AG08396 (cell line): ENCODE results near the gene DTD1.

Experiments used
- DNase-seq: peaks from one replicate; pipeline ENCODE4 v3.0.0; 2012; ENCODE audit warnings: low spot score, mixed read lengths

Gene DTD1

DNA sequence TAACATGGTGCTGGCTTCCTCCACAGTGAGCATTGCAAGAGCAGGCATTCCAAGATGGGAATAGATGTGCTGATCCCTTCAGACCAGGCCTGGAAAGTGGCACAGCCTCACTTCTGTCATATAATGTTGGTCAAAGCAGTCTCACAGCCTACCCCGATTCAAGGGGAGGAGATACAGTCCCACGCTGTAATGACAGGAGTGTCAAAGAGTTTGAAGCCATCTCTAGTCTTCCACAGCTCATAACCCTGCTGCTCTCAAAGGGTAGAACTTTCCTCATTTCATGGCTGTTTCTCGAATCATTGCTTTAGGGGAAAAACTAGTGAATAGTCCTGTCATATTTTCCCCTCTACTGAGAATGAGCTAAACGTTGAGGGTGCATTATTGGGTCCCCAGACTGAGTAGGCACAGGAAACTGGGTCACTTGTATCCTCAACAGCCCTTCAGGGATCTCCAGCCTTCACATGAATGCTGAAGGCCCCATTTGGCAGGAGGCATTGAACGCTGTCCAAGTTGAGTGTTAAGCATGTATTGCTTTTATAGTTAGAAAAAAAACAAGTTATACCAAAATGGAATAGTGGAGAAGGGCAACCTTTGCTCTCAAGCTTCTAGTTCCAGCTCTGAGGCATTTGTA is 27.3 kb downstream of the DTD1 start:
- DNase-seq: no peak

DNA sequence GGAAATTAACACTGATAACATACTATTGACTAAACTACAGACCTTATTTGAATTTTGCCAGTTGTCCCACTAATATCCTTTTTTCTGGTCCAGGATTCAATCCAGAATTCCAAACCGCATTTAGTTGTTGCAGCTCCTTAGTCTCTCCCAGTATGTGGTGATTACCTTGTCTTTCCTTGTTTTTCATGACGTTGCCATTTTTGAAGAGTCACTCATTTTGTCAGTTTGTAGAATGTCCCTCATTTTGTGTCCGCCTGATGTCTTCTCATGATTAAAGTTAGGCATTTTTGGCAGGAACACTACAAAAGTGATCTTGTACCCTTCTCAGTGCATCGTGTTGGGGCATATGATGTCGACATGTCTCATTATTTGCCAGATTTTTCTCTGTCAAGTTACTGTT is 33.1 kb downstream of the DTD1 start:
- DNase-seq: no peak

DNA sequence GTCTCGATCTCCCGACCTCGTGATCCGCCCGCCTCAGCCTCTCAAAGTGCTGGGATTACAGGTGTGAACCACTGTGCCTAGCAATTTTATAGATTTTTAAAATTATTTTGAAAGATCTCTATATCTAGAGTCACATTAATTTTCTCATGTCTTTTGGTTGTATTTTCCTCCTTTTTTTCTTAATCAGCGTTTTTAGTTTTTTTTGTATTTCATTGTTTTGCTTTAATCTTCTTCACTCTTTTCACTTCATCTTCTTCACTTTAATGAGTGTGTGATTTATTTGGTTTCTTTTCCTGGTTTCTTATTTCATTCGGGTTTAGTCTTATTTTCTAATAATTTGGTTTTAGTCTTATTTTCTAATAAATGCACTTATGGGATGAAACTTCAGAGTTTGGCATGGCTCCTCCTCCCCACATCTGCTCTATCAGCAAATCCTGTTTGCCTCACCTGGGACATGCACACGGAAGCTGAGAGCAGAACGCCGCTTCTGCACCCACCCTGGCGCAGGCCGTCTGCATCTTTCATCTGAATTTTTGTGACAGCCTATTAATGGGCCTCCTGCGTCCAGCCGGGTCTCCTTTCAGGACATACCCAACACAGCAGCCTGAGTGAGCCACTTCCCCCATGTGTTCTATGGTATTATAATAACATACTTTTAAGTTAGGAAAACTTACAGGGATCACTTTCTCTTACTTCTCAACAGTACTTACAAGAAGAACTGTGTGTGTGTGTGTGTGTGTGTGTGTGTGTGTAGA is 35.5 kb downstream of the DTD1 start:
- no peak for DNase-seq

DNA sequence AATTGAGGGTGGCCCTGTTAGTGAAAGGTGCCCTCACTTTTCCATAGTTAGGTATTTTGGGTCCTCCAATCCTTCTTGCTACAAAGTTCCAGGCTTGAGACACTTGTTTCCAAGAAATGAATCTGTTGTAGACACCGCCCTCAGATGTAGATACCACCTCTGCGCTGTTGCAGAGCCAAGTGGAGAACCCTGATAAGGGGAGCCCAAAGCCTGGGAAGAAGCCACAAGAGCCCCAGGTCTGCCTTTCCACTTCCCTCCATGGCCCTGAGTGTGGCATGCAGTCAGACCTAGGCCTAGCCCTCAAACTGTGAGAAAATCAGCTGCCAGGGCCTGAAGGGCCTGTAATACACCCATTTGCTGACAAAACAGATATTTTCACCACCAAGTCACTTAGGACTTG is 37.1 kb downstream of the DTD1 start:
- no peak for DNase-seq

DNA sequence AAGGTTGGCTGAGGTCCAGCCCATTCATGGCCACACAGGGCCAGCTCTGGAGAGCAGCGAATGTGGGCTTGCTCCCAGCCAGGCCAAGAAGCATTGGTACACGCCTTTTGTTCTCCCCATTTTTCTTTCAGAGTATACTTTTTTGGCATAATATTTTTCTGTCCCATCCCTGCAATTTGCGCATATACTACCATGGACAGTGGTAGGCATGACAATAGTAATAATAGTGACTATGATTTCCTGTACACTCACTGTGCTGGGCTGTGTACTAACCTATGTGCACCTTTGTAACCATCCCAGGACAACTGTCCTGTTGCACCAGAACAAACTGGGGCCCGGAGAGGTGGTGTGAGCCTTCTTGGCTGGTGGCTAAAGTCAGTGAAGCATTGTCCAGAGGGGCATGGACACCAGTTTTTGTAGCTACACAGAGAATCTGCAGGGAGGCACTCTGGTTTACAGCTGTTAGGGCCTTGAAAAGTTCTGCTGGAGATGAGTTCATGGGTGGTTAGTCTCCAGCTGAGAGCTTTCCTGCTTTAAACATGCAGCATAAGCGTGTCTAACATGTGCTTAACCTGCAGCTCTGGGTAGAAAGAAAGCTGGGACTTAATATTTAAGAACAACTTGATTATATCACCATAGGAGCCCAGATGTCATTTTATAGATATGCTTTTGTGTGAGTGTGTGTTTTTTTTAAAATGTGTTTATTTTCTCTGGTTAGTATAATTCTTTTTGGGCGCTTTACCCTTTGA is 38.2 kb downstream of the DTD1 start:
- DNase-seq: no peak

DNA sequence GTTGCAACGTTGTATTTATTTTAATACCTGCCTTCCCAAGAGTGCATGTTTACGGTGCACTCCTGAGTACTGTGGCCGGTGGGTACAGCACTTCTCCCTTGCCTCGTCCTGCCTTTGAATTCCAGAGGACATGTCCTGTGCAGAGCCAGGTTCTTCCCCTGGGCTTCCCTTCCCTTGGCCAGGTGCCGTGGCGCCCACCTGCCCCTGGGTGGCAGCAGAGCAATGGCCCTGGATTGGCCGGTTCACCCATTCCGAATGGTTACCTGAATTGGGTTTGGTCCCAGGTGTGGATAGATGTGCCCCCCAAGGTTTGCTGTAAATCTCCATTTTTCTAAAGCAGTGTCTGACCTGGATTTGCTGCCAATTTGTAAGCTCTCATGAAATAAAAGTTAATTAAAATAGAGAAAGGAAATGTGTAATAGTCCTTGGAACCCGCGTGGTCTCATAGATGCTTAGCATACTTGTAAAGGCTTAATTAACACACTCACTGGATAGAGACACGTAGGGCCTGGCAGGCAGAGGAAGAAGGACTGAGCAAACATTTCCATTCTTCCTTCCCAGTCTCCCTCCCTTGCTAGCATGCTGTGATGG is 40.6 kb downstream of the DTD1 start:
- DNase-seq: no peak

DNA sequence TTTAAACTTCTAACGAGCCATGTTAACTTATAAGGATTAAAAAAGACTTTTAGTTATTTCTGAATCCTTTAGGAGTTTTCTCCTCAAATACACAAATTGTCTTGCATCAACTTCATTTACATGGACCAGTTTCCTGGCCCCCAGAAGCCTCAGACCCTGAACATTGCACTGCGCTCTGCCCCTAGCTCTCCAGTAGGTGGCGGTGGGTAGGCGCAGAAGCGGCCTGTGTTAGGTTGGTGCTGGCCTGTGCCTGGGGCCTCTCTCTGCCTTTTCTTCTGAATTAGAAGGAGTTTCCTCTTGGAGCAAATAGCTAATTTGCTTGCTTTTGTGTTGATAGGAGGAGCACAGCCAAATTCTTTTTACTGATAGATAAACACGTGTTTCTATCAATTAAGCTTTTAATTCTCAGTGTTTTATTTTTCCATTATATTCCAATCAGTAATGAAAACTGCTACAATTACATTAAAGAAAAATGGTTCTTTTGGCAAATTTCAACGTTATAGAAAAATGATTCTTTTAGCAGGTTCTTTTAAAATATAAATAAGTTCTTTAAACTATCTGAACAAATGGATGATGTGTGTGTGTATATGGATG is 44.4 kb downstream of the DTD1 start:
- DNase-seq: peak; percentile 78

DNA sequence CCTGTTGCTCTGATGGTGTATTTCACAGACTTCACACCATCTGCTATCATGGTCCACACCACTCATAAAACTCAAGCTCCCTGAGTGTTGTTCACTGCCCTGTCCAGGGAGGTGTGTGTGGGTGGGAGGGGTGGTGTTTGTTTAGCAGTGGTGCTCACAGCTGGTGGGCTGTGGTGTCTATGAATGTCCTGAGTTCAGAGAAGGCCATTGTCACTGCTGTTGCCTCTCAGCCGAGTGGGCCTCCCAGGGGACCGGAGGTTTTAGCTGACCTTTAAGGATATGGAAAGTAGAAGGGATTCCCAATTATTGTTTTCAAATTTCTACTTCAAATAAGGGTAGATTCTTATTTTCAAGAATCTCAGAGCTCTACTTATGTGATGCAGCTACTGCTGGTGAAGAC is 45.6 kb downstream of the DTD1 start:
- DNase-seq: no peak

DNA sequence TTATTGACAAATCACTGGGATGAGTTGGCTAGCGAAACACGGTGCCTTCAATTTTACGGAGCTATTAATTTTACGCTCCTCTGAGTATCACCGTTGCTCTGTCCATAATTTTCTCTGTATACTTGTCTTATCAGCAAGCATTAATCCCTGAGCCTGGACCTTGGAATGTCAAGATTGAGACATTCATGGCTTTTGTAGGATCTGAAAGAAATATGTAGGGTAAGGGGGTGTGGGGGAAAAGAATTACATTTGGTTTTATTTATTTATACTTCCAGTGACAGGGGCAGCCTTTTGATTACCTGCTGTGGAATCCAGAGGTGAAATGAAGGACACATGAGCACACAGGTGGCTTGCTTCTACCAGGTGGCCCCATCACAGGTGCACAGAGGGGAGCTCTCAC is 46.6 kb downstream of the DTD1 start:
- no peak for DNase-seq

DNA sequence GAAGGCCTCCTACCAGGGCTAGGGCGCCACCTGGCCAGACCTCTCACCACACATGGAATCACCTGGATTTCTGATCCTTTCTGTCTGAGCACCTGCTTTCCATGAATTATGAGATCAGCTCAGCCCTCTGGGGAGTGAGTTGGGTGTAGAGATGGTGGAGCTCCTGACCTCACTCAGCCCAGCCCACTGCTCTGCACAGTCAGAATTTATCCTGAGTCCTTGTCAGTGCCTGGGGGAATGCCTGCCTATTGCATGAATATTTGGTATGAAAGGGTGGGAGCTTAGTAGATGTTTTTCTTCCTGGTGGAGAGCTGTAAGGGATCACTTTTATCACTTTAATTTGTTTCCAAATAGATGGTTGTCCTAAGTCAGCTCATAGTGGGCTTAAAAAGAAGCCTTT is 47.5 kb downstream of the DTD1 start:
- DNase-seq: no peak

DNA sequence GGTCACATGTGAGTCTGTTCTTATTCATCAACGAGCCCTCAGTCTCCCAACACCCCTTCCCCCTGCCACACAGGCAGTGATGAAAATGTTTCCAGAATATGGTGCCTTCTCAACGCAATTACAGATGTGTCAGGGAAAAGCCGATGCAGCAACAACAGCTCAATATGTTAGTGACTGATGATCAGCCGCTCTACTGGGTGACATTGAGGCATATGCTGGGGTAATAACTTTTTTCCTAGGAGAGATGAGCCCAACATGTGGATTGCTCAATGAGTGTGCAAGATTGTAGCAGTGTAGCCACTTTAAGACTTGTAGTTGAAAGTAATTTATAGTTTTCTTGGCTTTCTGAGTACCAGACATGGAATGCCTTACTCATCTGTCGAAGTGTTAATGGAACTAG is 49.4 kb downstream of the DTD1 start:
- no peak for DNase-seq

DNA sequence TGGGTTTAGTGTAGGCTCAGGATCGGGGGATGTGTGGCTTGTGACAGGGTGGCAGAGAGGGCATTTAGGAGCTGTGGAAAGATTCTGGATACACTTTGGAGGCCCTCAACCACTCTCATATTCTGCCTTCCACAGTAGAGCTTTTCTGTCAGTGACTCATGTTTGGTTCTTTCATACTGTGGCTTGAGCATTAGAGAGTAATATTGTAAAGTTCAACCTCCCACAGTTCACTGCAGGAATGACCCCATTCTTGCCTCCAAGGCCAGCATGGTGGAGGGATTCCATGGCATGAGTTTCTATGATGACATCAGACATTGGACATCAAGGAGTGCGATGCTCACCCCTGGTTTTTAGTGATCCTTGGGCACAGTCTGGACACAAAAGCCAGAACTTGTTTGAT is 50.9 kb downstream of the DTD1 start:
- no peak for DNase-seq

DNA sequence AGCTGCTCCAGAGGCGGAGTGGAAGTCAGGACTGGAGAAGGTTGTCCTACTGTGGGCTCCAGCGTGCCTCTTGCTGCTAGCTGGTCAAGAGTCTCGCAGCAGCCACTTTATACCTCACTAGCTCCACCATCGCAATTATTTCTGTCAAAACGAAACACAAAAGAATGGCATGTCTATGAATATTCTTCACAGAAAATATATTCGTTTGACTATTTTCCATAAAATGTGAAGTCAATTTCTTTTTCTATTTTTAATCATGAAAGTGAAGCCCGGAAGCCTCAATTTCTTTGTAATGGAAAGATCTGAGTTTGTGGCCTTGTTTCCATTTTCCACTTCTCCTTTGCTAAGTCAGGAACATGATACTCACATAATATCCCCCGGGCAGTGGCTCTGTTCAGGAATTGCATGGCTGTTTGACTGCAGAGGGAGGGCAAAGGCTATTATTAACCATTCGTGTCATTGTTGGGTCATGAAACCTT is 51.7 kb downstream of the DTD1 start:
- DNase-seq: no peak

DNA sequence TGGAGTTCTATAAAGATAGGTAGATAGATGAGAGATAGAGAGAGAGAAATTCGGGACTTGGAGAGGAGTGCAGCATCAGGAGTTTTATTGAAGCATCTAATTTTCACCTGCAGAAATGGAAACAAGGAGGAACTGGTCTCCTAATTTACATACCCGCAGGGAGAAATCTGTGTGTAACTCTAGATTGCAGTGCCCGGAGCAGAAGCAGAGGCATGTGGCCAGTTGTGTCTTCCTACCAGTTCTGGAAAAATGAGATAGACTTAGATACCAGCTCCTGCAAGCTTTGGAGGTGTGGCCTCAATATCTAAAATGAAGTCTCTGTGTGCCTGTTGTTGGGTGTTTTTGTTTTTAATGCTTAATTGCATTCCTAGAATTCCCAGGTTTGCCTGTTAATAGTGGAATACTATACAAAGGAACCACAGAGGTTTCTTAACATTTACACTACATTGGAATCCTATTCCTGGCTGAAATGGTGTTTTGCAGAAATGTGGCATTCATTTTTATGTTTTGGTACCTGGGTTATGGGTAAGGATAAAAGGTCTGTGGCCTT is 57.4 kb downstream of the DTD1 start:
- DNase-seq: no peak

DNA sequence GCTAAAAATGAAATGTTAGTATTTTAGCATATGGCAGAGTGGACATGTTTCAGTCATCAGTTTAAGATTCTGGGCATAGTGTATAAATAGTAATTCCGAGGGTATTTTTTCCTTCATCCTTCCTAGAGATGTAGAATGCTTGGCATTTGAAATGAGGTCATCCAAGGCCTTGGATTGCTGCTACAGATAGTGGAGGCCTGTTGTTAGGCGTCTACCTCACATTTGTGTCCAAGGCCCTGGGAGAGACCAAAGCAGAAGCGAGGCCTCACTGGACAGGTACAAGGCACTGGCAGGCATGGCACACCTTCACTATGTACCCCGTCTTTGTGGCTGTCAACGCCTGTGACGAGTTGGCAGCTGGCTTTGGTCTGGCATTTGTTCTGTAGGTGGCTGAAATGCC is 58.0 kb downstream of the DTD1 start:
- DNase-seq: no peak

DNA sequence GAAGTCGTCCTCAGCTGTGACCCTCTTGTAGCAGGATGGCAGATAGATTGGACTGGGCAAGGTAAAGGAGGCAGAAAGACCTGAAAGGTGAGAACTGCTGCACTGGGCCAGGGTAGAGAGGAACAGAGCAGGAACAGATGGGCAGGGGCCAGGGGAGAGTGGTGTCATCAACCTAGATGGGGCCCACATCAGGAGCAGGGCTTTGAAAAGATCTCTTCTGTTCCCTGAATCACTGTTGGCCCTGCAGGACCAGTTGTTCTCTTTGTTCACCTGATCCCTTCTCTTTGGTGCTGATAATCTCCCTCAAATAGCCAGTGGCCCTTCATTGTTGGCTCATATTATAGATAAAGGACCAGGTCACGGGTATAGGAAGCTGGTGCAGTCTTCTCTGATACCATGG is 59.9 kb downstream of the DTD1 start:
- DNase-seq: no peak

DNA sequence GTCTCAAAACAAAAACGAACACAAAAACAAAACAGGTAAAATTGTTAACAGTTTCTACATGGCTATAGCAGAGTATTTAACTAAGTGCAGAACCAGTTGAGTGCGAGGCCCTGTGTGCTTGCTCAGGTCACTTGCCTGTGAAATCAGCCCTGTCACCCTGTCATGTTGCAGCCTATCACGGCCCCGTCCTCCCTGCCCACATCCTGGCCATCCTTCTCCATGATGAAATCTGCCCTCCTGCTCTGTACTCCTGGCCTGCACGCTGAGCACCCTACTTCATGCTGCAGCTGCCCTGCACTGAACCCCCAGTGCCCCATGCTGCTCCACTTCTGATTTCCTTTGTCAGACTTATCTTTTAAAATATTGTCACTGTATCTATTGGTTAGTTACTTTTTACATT is 62.4 kb downstream of the DTD1 start:
- no peak for DNase-seq

DNA sequence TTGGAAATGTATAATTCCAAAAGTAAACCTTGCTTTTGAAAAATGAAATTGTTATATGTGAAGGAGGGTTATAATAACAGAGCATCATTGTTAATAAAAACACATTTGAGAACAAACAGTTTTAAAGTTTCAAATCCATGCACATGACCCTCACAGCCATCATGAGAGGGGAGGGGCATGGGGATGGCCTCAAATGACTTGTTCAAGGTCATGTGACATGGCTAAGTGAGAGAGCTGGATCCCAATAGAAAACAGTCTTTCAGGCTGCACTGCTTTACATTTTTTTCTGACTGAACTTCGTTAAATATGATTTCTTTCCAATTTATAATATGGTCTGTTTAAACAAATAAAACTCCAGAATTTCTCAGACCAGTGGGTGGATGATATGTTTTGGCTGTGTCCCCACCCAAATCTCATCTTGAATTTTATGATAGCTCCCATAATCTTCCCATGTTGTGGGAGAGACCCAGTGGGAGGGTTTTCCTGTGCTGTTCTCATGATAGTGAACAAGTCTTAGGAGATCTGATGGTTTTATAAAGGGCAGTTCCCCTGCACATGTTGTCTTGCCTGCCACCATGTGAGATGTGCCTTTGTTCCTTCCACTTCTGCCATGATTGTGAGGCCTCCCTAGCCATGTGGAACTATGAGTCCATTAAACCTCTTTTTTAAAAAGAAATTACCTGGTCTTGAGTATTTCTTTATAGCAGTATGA is 66.0 kb downstream of the DTD1 start:
- no peak for DNase-seq

DNA sequence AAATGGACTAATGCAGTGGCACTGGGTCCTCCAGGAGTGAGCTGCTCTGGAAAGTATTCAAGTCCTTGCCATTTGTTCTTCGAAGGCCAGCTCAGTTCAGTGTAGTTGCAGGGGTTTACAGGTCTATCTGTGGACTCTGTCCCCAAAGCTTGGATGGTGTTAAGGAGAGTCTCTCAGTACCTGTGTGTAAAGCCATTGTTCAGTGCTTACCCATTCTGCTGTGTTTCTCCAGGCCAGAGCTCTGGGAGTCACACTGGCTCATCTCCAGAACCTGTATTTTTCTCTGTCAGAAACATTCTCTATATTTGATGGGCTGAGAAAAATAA is 66.6 kb downstream of the DTD1 start:
- no peak for DNase-seq

DNA sequence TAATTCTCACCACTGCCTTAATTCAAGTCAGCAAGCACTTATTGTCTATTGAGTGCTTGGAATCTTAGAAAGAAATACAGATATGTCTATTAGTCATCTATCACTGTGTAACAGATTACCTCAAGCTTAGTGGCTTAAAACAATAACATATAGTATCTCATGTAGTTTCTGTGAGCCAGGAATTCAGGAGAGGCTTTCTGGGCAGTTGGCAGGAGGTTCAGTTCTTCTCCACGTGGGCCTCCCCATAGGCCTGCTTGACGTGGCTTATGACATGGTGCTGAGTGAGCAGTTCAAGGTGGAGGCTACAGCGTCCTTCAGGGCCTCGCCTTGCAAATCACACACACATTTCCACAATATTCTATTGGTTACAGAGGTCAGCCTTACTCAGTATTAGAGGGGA is 69.7 kb downstream of the DTD1 start:
- no peak for DNase-seq

DNA sequence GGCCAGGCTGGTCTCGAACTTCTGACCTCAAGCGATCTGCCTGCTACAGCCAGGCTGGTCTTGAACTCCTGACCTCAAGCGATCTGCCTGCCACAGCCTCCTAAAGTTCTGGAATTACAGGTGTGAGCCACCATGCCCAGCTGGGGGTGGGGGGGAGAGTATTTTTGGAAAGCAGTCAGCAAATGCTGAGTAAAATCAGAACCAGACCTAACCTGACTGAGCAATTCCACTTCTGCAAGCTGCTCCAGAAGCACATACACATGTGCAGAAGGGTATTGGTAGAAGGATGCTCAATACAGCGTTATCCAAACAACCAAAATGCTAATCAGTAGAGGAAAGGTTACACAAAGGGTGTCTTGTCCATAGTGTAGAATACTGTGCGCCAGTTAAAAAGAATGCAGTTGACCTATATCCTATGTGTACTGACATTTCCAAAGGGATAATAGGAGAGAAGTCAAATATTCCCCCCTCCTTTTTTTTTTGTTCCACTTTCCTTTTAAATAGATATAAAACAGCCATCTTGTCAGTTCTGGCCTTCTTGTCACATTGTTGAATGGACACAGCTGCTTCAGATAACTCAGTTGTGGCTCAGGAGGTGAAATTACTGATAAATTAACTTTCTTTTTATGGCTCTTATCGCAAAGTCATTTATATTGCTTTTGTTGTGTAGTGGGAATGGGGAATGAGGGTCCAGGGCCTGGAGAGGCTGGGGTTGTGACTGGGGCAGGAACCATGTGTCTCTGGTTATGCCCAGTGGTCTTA is 74.6 kb downstream of the DTD1 start:
- DNase-seq: no peak
